Renal cortex interstitium (tissue), 3 donors: Measurements from ENCODE around the gene PC. TPM values are rescaled to one million over a fixed set of nuclear protein-coding genes. Genes with fewer than 3 reads are reported as not detected.

Source experiments
- polyA plus RNA-seq, 3 donors: library from polyadenylated mRNA; unstranded; fragments of 120-200 nt; gene quantifications; one replicate each; pipeline ENCODE4 v1.2.1, GENCODE V29; 2013; ENCODE audit not compliant: insufficient read length in 3 of 3

Gene PC
- polyA plus RNA-seq, 3 donors = 39.6 to 53.8 (median 51.7) TPM

Other genes with a start within 250 kb of the PC start
- 10 to 100 TPM; 41.8 to 56.0 (median 54.1) TPM for gene SPTBN2, start 229.2 kb downstream of the PC start, polyA plus RNA-seq
- gene RCE1, start 114.9 kb downstream of the PC start, polyA plus RNA-seq = 10 to 100 TPM; 19.0 to 31.2 (median 25.0) TPM
- 10 to 100 TPM; 10.2 to 27.3 (median 23.3) TPM for gene LRFN4, start 101.3 kb downstream of the PC start, polyA plus RNA-seq
- gene C11orf86, start 16.9 kb upstream of the PC start, polyA plus RNA-seq = not detected
- gene SYT12, start 64.8 kb upstream of the PC start, polyA plus RNA-seq = under 1 TPM; 0.16 to 0.23 (median 0.20) TPM
- 10 to 100 TPM in 1 of 3 donors, 1 to 10 TPM in 2; 6.9 to 10.7 (median 7.7) TPM for gene RHOD, start 98.5 kb upstream of the PC start, polyA plus RNA-seq
- gene KDM2A, start 160.9 kb upstream of the PC start, polyA plus RNA-seq = 10 to 100 TPM; 75.7 to 86.2 (median 76.9) TPM